HFF-Myc (cell line): ENCODE results near the gene IFI27L1.

Experiments used
- DNase-seq: peaks from one replicate; pipeline ENCODE4 v3.0.0-alpha.2; 2011; ENCODE audit warnings: low read depth; ENCODE audit errors: extremely low read depth
- H3K4me3 ChIP-seq: replicated peaks from 2 replicates; pipeline ENCODE4 v1.5.1; 2011; ENCODE audit warnings: low read depth, mild to moderate bottlenecking, control low read depth, low read length
- TF ChIP-seq, protein P1 (sequence below): IDR thresholded peaks from 2 replicates; pipeline ENCODE4 v1.5.1; 2012; ENCODE audit warnings: mild to moderate bottlenecking, low read depth, low read length, control low read depth; ENCODE audit errors: missing control alignments

The IFI27L1 gene

DNA sequence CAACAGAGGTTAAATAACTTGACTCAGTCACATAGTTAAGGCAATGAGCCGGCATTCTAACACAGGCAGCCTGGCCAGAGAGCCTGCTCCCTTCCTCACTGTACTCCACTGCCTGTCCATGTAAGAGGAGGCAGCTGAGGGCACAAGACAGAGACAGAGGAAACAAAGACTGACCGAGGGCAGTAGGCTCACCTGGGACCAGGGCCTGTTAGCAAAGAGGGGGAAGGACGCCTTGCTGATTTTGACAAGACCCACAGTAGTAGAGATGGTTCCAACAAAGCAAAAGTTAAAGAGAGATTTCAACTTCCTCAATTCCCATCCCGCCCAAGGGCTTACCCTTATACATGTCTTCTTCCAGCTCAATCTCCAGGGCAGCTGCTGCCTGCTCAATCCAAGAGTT lies 28.4 kb upstream of the IFI27L1 start:
- DNase-seq = no peak
- TF ChIP-seq, protein P1, sequence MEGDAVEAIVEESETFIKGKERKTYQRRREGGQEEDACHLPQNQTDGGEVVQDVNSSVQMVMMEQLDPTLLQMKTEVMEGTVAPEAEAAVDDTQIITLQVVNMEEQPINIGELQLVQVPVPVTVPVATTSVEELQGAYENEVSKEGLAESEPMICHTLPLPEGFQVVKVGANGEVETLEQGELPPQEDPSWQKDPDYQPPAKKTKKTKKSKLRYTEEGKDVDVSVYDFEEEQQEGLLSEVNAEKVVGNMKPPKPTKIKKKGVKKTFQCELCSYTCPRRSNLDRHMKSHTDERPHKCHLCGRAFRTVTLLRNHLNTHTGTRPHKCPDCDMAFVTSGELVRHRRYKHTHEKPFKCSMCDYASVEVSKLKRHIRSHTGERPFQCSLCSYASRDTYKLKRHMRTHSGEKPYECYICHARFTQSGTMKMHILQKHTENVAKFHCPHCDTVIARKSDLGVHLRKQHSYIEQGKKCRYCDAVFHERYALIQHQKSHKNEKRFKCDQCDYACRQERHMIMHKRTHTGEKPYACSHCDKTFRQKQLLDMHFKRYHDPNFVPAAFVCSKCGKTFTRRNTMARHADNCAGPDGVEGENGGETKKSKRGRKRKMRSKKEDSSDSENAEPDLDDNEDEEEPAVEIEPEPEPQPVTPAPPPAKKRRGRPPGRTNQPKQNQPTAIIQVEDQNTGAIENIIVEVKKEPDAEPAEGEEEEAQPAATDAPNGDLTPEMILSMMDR = no peak

DNA sequence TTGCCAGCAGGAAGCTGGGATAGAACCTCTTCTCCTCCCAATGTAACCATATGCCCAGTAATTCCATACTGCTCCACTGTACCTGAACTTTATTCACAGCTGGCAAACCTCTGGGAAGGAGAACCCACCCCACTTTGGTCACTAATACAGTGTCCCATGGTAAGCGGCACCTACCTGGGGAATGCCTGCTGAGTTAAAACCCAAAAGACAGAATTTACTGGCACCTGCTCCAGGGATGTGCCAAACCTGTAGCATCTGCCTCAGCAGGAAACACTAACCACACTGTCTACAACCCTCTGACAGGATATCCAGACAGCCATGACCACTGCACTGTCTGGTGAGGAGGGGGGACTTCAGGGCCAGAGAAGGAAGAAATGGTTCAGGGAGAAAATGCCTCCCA lies 26.7 kb upstream of the IFI27L1 start:
- TF ChIP-seq, protein P1 = no peak
- no peak for DNase-seq
- H3K4me3 ChIP-seq = no peak overlapping the region

More for the DNA sequence above, 28.4 kb upstream of the IFI27L1 start:
- no peak overlapping the region for H3K4me3 ChIP-seq

DNA sequence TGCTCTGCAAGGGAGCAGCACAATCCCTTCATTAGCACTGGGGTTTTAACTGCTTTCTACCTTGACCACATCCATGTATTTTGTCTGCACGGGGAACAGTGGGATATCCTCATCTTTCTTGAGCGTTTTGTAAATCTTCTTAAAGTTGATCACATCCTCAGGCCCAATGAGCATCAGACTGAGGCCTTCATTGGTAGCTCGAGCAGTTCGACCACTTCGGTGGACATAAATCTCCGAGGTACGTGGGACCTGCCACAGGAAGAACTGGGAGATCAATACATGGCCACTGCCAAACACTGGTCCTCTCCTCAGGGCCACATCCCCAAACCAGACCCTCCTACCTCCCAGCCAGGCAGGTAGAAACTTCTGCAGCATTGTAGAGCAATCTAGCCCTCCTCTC lies 26.2 kb upstream of the IFI27L1 start:
- TF ChIP-seq, protein P1 = no peak

DNA sequence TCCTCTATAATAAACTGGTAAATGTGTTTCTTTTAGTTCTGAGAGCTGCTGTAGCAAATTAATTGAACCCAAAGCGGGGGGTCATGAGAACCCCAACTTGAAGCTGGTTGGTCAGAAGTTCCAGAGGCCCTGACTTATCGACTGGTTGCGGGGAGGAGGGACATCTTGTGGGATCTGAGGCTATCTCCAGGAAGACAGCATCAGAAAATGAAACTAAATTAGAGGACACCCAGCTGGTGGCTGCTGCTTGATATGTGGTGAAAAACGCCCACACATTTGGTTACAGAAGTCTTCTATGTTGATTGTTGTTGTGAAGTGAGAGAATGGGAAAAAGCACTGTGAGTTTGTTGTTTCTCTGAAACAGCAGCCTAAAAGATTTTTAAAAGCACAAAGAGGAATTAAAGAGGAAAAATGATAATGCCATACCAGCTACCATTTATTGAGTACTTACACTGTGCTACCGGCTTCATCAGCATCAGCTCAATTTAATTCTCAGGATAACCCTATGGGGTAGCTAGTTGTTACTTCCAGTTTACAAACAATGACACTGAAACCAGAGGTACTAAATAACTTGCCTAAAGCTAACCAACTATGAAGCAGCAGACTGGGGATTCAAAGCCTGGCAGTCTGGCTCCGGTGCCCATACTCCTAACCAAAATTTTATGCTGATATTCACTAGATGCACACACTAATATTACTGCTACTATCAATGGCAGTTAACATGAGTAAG lies 24.4 kb upstream of the IFI27L1 start:
- DNase-seq = no peak
- TF ChIP-seq, protein P1 = no peak
- H3K4me3 ChIP-seq = no peak overlapping the region

More for the DNA sequence above, 26.2 kb upstream of the IFI27L1 start:
- no peak overlapping the region for H3K4me3 ChIP-seq
- DNase-seq = no peak

DNA sequence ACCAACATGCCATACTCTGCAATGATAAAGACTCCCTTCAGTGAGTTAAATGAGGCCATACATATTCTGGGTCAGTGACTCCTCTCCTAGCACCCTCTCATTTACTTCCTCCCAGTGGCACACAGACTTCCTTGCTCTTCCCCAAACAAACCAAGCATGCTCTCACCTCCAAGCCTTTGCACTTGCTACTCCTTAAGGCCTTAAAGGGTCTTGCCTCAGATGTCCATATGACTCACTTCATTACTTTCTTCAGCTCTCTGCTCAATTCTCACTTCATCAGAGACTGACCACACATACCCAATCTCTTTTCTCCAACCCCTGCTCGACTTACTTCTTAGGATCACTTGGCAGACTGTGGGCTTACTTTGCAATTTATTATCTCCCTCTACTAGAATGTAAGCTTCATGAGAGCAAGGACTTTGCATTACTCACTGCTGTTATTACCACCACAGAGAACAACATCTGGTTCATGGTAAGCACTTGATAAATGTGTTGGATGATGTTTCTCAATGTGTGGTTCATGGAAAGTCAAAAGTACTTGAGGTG lies 22.9 kb upstream of the IFI27L1 start:
- no peak overlapping the region for H3K4me3 ChIP-seq
- no peak for DNase-seq
- TF ChIP-seq, protein P1 = no peak

DNA sequence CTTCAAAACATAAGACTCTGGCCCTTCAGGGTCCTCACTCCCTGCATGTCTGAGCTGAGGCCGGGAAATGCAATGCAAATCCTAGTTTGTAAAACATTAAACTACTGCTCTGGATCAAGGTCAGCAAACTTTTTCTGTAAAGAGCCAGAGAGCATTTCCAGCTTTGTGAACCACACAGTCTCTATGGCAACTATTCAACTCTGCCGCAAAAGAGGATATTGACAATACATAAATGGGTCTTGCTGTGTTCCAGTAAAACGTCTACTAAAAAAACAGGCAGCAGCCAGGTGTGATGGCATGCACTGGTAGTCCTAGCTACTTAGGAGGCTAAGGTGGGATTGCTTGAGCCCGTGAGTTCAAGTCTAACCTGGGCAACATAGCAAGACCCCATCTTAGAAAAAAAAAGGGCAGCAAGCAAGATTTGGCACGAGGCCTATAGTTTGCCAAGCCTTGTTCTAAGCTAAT lies 22.4 kb upstream of the IFI27L1 start:
- no peak overlapping the region for H3K4me3 ChIP-seq
- no peak for DNase-seq
- TF ChIP-seq, protein P1 = no peak
